ENCODE data around the gene AGFG2.

AGFG2 gene

DNA sequence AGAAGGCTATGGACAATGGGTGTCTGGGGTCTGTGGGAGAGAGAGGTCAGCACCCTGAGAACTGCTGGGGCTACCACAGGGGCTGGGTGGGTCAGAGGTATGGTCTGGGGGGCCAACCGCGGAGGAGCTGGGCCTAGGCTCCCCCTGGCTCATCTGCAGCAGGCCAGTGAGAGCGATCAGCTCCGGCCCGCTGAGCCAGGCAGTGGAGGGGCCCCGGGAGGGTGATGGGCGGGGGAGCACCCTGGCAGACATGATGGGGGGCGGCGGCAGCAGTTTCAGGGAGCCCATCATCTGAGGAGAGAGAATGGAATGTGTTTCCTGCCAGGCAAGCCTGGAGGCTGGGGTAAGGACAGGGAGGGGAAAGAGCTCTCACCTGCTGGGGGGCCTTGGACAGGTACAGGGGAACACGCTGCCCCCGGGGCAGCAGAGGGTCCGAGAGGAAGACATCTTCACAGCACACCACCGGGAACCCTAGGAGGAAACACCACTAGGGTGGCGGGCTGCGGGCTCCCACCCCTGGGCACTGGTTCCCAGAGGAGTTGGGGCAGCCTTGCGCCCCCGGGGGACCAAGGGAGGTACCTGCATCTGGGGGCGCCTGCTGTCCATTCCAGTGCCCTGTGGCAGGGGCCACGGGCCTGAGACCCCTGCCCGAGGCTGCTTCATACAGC, 33.4 kb downstream of the AGFG2 start:
- Histone ChIP-seq H3K4me3 (ENCODE audit: insufficient read depth, low read depth, low read length) (no peak overlapping the region), H3K27ac (ENCODE audit: insufficient read depth, low read depth, low read length, poor library complexity, severe bottlenecking) (no peak overlapping the region), H3K27me3 (ENCODE audit: control insufficient read depth, insufficient read depth, low read length, poor library complexity, severe bottlenecking) (peaks cover 18% of the 10 kb centered on the region), H3K36me3 (ENCODE audit: control insufficient read depth, insufficient read depth, low read length) (no peaks in the 10 kb centered on the region), H3K4me1 (ENCODE audit: control insufficient read depth, insufficient read depth, low read length) (peaks cover 37% of the 10 kb centered on the region), H3K9me3 (ENCODE audit: control insufficient read depth, low read length) (no peaks in the 10 kb centered on the region)
- 88 to 90% methylated on average over 20 of the region's 20 CpGs for WGBS, 2 experiments

DNA sequence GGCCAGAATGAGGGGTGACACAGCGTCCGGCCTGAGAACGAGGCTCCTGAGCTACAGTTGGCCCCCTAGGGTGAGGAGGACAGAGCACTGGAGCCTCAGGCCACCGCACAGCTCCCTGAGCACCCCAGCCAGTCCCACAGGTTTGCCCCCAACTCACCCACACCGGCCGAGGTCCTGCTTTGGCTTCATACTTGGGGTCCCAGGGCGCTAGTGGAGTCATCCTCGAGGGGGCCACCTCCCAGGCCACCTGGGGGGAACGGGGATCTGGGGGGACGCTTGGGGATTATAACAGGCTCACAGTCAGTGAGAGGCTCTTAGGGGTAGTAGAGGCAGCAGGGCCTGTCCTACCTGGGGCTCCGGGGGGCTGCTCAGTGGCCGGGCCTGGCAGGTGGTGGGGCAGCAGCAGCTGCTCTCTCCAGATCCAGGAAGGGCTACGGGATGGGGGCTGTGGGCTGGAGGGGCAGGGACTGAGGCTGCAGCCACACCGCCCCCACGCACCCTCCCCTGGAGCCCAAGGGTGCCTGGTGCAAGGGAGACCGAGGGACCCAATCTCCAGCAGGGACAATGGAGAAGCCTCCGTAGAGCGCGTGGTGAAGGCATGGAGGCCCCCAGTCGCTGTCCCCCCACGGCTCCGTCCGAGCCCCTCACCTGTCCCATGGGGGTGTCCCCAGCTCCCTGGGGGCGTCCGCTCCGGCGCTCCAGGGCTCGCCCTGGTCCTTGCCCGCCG, 34.1 kb downstream of the AGFG2 start:
- Histone ChIP-seq H3K4me3 (ENCODE audit: insufficient read depth, low read depth, low read length) (no peak overlapping the region), H3K9me3 (ENCODE audit: control insufficient read depth, low read length) (no peaks in the 10 kb centered on the region), H3K27me3 (ENCODE audit: control insufficient read depth, insufficient read depth, low read length, poor library complexity, severe bottlenecking) (peaks cover 18% of the 10 kb centered on the region), H3K27ac (ENCODE audit: insufficient read depth, low read depth, low read length, poor library complexity, severe bottlenecking) (no peak overlapping the region), H3K4me1 (ENCODE audit: control insufficient read depth, insufficient read depth, low read length) (peaks cover 37% of the 10 kb centered on the region), H3K36me3 (ENCODE audit: control insufficient read depth, insufficient read depth, low read length) (no peaks in the 10 kb centered on the region)
- 95 to 96% methylated on average over 30 of the region's 30 CpGs for WGBS, 2 experiments

DNA sequence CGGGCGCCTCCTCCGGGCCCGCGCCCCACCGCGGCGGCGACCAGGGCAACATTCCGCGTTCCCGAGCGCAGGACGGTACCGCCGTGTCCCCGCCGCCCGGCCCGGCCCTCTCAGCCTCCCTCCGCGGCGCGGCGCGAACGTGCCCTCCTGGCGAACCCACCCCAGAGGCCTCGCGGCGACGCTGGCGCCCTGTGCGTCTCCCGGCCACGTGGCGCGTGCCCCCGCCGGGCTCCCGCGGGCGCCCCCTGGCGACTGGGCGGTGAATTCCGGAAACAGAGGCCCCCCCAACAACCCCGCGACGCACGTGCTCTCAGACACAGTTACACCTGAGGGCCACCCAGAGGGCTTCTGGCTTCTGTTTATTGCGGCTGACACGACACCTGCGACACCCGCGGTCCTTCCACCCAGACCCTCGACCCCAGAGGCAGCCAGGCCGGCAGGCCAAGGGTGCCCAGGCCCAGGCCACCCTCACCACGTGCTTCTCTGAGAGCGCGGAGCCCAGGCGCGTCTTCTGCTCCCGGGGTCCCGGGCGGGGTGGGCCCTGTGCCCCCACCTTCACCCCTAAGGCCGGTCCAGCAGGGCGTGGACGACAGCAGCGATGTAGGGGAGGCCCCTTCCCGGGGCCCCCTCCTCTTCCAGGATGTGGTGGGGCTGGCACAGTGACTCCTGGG, 34.8 kb downstream of the AGFG2 start, which contains the start of gene SAP25:
SAP25 (minus strand) TSS at position 210 of the 671 bp plus-strand sequence; CDS start at position 52, 158 bp downstream.
- WGBS, 2 experiments = 94 to 95% methylated on average over 70 of the region's 70 CpGs
- H3K4me1 ChIP-seq (ENCODE audit: control insufficient read depth, insufficient read depth, low read length) = peaks cover 36% of the 10 kb centered on the region
- H3K27me3 ChIP-seq (ENCODE audit: control insufficient read depth, insufficient read depth, low read length, poor library complexity, severe bottlenecking) = peaks cover 18% of the 10 kb centered on the region
- H3K9me3 ChIP-seq (ENCODE audit: control insufficient read depth, low read length) = no peaks in the 10 kb centered on the region
- H3K4me3 ChIP-seq (ENCODE audit: insufficient read depth, low read depth, low read length) = no peak within 1 kb of the TSS
- no peak within 1 kb of the TSS for H3K27ac ChIP-seq (ENCODE audit: insufficient read depth, low read depth, low read length, poor library complexity, severe bottlenecking)
- H3K36me3 ChIP-seq (ENCODE audit: control insufficient read depth, insufficient read depth, low read length) = no peaks in the 10 kb centered on the region

DNA sequence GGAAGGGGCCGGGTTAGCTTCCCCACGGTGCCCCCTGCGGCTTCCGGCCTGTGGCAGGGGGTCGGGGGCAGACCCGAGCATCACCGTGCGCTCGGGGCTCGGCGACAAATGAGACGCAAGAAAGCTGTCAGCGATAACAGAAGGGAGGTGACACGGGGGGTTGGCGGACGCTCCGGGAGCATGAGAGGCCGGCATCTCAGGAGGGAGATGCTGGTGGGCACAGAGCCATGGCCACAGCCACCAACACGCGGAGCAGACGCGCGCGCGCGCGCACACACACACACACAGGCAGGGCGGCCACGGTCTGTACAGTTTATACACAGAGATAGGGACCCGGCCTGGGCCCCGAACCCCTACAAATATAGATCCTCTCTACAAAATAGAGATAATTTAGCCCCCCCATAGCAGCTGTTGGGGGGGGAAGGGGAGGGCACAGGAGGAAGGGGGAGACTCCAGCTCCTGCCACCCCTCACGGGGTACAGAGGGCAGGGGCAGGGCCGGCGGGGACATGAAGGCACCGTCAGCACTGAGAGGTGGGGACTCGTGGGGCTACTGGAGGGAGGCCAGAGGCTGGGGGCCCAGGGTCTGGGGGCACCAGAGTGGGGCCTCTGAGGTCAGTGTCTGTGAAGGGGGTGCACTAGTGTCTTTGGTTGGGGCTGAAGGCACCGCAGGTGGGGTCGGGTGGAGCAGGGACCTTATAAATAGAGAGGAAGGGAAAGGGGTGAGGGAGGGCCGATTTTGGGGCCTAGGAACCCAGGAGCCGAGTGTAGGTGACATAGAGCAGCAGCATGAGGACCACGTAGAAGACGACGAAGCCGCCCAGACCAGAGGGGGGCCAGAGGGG, 35.6 kb downstream of the AGFG2 start:
- no peaks in the 10 kb centered on the region for H3K36me3 ChIP-seq (ENCODE audit: control insufficient read depth, insufficient read depth, low read length)
- peaks cover 18% of the 10 kb centered on the region for H3K27me3 ChIP-seq (ENCODE audit: control insufficient read depth, insufficient read depth, low read length, poor library complexity, severe bottlenecking)
- no peak overlapping the region for H3K4me3 ChIP-seq (ENCODE audit: insufficient read depth, low read depth, low read length)
- peaks cover 28% of the 10 kb centered on the region for H3K4me1 ChIP-seq (ENCODE audit: control insufficient read depth, insufficient read depth, low read length)
- H3K9me3 ChIP-seq (ENCODE audit: control insufficient read depth, low read length) = no peaks in the 10 kb centered on the region
- WGBS, 2 experiments = 91 to 93% methylated on average over 44 of the region's 44 CpGs
- no peak overlapping the region for H3K27ac ChIP-seq (ENCODE audit: insufficient read depth, low read depth, low read length, poor library complexity, severe bottlenecking)

DNA sequence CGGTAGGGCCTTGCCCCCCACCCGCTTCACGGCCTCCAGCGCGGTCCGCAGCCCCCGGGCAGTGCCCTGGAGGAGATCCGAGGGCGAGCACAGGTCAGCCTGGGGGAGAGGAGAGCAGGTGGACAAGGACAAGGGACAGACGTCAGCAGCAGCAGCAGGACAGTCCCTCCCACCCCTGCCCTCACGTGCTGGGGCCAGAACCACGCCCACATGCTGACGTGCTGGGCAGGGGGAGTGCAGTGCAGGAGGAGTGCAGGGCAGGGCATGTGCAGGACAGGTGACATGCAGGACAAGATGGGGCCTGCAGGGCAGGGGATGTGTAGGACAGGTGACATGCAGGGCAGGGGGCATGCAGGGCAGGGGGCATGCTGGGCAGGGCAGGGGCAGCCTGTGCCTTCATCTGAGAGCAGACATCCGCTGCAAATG, 36.2 kb downstream of the AGFG2 start:
- peaks cover 22% of the 10 kb centered on the region for H3K4me1 ChIP-seq (ENCODE audit: control insufficient read depth, insufficient read depth, low read length)
- H3K27ac ChIP-seq (ENCODE audit: insufficient read depth, low read depth, low read length, poor library complexity, severe bottlenecking) = no peak overlapping the region
- H3K9me3 ChIP-seq (ENCODE audit: control insufficient read depth, low read length) = no peaks in the 10 kb centered on the region
- no peak overlapping the region for H3K4me3 ChIP-seq (ENCODE audit: insufficient read depth, low read depth, low read length)
- H3K36me3 ChIP-seq (ENCODE audit: control insufficient read depth, insufficient read depth, low read length) = peaks cover 4% of the 10 kb centered on the region
- H3K27me3 ChIP-seq (ENCODE audit: control insufficient read depth, insufficient read depth, low read length, poor library complexity, severe bottlenecking) = peaks cover 12% of the 10 kb centered on the region
- WGBS, 2 experiments = 80 to 85% methylated on average over 14 of the region's 14 CpGs

DNA sequence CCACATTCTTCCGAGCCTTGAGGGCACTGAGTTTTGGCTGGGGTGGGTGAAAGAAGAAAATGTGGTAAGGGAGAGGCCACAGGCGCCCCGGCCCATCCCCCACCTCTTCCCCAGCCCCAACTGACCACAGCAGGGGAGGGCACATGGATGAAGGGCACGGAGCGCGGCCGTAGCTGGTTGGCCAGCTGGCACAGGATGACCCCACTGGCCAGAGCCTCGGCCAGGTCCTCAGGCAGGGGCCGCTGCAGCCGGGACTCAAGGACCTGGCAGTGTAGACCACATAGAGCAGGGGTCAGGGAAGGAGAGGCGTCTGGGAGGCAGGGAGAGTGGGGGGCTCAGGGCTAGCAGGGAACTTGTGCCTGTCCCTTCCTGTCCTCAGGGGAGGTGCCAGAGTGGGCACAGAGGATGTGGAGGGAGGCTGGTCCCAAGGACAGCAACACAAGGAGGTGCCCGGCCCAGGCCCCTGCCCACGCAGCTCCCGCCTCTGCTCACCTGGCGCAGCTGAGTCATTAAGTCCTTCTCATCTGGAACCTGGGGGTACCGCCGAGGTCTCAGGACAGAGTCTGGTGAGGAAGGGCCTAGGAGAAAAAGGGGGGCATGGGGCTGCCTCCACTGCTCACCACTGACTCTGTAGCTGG, 36.9 kb downstream of the AGFG2 start:
- no peak overlapping the region for H3K4me3 ChIP-seq (ENCODE audit: insufficient read depth, low read depth, low read length)
- peaks cover 5% of the 10 kb centered on the region for H3K27me3 ChIP-seq (ENCODE audit: control insufficient read depth, insufficient read depth, low read length, poor library complexity, severe bottlenecking)
- no peaks in the 10 kb centered on the region for H3K9me3 ChIP-seq (ENCODE audit: control insufficient read depth, low read length)
- H3K4me1 ChIP-seq (ENCODE audit: control insufficient read depth, insufficient read depth, low read length) = peaks cover 15% of the 10 kb centered on the region
- 90 to 92% methylated on average over 16 to 17 of the region's 17 CpGs for WGBS, 2 experiments
- H3K36me3 ChIP-seq (ENCODE audit: control insufficient read depth, insufficient read depth, low read length) = peaks cover 9% of the 10 kb centered on the region
- no peak overlapping the region for H3K27ac ChIP-seq (ENCODE audit: insufficient read depth, low read depth, low read length, poor library complexity, severe bottlenecking)

DNA sequence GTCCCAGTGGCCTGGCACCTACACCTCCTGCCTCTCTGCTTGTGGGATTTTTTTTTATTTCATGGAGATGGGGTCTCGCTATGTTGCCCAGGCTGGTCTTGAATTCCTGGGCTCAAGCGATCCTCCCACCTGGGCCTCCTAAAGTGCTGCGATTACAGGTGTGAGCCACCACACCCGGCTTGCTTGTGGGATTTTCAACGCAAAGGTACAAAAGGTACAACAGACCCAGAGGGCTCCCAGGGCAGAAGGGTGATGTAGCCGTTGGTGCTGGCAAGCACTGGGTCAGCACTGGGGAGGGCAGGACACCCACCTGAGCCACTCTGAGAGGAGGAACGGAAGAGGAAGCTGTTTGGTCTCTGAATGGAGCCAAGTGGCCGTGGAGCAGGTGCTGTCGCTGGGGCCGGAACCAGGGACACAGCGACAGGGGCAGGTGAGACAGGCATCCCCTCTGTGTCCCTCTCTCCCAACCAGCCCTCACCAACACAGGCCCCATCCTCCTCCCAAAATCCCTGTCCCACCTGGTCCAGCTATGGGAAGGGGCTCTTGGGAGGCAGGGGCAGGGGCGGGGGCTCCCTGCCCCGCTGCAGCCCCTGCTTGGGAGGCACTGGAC, 37.5 kb downstream of the AGFG2 start:
- H3K4me1 ChIP-seq (ENCODE audit: control insufficient read depth, insufficient read depth, low read length) = peaks cover 11% of the 10 kb centered on the region
- peaks cover under 1% of the 10 kb centered on the region for H3K27me3 ChIP-seq (ENCODE audit: control insufficient read depth, insufficient read depth, low read length, poor library complexity, severe bottlenecking)
- H3K9me3 ChIP-seq (ENCODE audit: control insufficient read depth, low read length) = no peaks in the 10 kb centered on the region
- H3K4me3 ChIP-seq (ENCODE audit: insufficient read depth, low read depth, low read length) = no peak overlapping the region
- 96 to 97% methylated on average over 13 of the region's 13 CpGs for WGBS, 2 experiments
- no peak overlapping the region for H3K27ac ChIP-seq (ENCODE audit: insufficient read depth, low read depth, low read length, poor library complexity, severe bottlenecking)
- H3K36me3 ChIP-seq (ENCODE audit: control insufficient read depth, insufficient read depth, low read length) = peaks cover 12% of the 10 kb centered on the region

DNA sequence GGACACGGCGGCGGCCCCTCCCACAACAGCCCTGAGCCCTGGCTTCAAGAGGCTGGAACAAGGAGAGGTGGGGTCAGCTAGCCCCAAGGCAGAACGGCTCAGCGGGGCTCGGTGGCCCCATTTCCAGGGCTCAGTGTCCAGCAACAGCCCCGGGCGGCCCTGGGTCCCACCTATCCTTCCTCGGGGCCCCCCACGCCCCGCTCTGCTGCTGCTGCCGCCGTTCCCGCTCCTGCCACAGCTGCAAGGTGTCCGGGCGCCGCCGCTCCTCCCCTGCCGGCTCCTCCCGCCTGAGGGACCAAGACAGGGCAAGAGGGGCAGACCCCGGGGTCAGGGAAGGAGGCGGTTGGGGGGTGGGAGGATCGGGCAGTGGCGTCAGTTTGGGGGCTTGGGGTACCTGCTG, 38.1 kb downstream of the AGFG2 start:
- Histone ChIP-seq H3K27ac (ENCODE audit: insufficient read depth, low read depth, low read length, poor library complexity, severe bottlenecking) (no peak overlapping the region), H3K4me3 (ENCODE audit: insufficient read depth, low read depth, low read length) (no peak overlapping the region), H3K27me3 (ENCODE audit: control insufficient read depth, insufficient read depth, low read length, poor library complexity, severe bottlenecking) (no peaks in the 10 kb centered on the region), H3K9me3 (ENCODE audit: control insufficient read depth, low read length) (no peaks in the 10 kb centered on the region), H3K4me1 (ENCODE audit: control insufficient read depth, insufficient read depth, low read length) (peaks cover 4% of the 10 kb centered on the region), H3K36me3 (ENCODE audit: control insufficient read depth, insufficient read depth, low read length) (peaks cover 12% of the 10 kb centered on the region)
- WGBS, 2 experiments = 95% methylated on average over 24 of the region's 24 CpGs

DNA sequence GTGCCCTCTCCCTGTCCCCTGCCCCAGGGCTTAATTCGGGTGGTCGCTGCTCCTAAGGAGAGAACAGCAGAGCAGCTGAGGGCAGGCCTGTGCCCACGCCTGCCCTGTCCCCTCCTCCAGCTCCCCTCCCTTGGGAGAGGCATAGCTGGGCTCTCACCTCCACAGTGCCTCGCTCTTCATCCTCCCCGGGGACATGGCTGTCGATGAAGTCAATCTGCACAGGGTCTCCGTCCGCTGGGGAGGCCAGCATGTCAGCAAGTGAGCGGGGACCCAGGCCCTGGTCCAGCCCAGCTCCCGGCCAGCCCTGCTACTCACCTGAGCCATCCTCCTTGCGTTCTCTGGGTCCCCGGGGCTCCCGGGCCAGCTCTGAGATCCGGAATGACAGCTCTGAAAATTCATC, 38.5 kb downstream of the AGFG2 start:
- peaks cover 12% of the 10 kb centered on the region for H3K36me3 ChIP-seq (ENCODE audit: control insufficient read depth, insufficient read depth, low read length)

More for the DNA sequence above, 38.5 kb downstream of the AGFG2 start:
- no peaks in the 10 kb centered on the region for H3K9me3 ChIP-seq (ENCODE audit: control insufficient read depth, low read length)
- no peak overlapping the region for H3K4me3 ChIP-seq (ENCODE audit: insufficient read depth, low read depth, low read length)
- WGBS, 2 experiments = 94 to 96% methylated on average over 14 of the region's 14 CpGs
- H3K4me1 ChIP-seq (ENCODE audit: control insufficient read depth, insufficient read depth, low read length) = peaks cover 2% of the 10 kb centered on the region
- H3K27ac ChIP-seq (ENCODE audit: insufficient read depth, low read depth, low read length, poor library complexity, severe bottlenecking) = no peak overlapping the region
- no peaks in the 10 kb centered on the region for H3K27me3 ChIP-seq (ENCODE audit: control insufficient read depth, insufficient read depth, low read length, poor library complexity, severe bottlenecking)

All from ectodermal cell (in vitro differentiated cells).